ENCODE measurements around the gene SACS.
A peak's percentile ranks its signal among the peaks of the same experiment; 100 is the strongest.

SACS gene

DNA sequence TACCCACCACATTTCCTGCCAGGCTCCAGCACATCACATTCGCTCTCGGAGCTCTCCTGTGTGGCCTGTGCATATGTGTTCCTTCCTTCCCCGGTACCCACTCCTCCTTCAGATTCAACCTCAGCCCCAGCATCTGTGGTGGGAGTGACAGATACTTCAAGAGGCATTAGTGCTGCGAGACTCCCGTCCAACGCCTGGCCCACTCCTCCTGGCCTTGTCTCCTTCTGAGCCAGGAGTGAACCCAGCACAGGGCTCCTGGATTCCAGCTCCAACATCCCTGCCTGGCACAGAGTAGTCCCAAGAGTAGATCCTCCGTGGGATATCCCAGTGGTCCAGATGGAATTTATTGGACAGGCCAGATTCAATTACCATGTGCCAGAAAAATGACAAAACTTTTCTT, 55.9 kb downstream of the SACS start:
- no peak for DNase-seq (ENCODE audit: low read depth)
- no peak overlapping the region for H3K4me3 ChIP-seq (ENCODE audit: low read depth, low read length)

DNA sequence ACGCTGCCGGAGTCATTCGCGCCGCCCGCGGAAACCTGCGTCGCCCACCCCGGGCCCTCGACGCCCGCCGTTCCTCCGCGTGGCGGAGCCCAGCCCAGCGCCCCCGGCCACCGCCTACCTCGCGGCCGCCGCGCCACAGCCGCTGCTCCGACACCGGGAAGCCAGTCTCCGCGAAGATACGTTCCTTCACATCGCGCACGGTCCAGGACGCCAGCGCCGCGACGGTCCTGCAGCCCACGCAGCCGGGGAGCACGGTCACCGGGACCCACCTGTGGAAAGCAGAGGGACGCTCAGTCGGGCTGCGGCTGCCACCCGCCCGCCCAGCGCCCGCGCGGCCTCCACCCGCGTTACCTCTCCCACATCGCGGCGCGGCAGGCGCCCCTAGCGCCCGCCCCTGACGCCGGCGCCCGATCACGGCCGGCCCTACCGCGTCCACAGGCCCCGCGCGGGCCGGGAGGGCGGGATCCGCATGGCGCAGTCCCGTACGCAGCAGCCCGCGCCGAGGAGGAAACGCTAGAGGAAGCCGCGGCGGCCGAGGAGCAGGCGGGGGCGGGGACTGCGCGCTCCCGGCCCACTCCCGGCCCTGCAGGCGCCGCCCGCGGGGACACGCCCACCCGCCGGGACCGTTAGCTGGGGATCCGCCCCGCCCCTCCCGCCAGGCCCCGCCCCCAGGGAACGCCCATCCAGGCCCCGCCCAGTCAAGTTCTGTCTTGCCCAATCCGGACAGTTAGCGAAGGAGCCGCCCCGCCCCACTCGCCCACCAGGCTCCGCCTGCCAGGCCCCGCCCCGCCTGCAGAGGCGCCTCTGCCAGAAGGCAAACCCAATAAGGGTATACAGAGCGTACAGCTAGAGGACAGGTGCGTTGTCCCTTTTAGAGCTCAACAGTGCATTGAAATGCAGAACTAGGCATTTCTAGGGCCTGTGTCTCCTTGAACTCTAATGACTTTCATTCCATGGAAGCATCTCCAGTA, 58.2 kb downstream of the SACS start:
- H3K4me3 ChIP-seq (ENCODE audit: low read depth, low read length): peak overlapping the region; percentile 79
- peak; percentile 85 for DNase-seq (ENCODE audit: low read depth)

DNA sequence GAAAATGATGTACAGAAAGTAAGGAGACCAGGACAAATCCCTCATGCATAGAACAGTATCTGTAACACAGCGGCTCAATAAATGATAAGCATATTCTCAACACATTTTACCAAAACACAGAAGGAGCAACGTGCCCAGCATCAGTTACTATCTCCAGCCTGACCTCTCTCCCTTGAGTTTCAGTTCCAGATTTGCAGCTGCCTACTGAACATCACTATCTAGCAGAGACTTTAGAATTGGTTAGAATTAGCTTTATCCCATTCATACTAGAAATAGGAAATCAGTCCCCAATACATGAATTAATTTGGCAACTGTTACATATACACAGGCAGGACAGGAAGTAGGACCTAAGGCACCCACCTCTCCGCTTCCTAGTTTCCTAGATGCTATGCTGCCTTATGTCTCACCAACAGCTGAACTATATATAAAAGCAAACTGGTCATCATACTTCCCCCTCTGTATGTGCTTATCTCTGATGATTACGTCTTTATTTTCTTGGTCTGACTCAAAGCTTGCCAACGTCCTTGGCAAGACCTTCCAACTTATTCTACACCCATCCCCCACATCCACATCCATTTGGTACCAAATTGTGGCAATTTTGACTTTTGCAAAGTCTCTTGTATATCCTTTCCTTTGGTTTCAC, 61.1 kb downstream of the SACS start:
- DNase-seq (ENCODE audit: low read depth): no peak
- H3K4me3 ChIP-seq (ENCODE audit: low read depth, low read length): no peak overlapping the region

DNA sequence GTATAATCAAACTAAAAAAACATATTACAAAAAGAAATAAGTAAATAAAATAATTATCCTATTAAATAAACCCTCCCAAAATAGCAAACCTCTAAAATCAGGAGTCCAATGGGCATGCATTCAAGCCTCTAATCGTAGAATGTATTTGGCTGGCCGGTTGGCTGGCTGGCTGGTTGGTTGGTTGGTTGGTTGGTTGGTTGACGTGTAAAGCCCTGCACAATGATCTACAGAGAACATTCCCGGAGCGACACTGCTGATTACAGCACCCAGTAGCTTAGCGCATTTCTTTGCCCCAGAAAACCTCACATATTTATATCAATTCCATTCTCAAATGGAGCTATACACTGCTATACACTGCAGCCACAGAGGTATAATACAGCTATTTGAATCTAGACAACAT, 65.6 kb downstream of the SACS start:
- no peak overlapping the region for H3K4me3 ChIP-seq (ENCODE audit: low read depth, low read length)
- no peak for DNase-seq (ENCODE audit: low read depth)

DNA sequence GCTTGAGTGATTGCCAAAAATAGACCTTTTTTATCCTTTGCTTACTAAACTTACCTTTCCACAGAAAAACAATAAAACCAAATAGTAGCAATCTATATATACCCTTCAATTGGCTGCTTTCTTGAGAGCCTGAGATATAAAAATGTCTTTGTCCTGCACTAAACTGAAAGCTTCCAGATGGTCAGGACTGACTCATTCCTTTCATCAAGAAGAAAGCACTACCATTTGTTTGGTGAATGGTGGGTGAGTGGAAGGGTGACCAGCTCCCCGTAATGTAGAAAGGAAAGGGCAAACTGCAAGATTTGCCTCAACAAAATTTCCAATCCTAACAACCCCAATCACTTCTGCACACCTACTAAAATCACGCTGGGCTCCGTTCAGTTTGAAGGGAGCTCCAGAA, 67.8 kb downstream of the SACS start:
- DNase-seq (ENCODE audit: low read depth): no peak

DNA sequence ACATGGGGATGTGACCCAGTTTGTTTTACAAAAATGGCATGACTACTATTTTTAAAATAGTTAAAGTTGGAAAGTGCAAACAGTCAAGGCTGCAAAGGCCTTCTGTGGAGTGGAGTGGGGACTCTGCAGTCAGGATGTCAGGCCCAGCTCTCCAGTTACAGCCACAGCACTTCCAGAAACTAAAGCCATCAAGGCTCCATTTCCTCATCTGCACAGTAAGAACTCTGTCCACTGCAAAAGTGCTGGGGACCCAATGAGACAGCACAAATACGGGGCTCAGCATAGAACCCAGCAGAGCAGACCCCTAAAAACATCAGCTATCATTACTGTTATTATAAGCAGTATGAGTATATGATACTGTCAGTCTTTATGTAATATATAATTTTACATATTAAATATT, 73.6 kb downstream of the SACS start:
- no peak for DNase-seq (ENCODE audit: low read depth)
- no peak overlapping the region for H3K4me3 ChIP-seq (ENCODE audit: low read depth, low read length)

More for the DNA sequence above, 67.8 kb downstream of the SACS start:
- no peak overlapping the region for H3K4me3 ChIP-seq (ENCODE audit: low read depth, low read length)

DNA sequence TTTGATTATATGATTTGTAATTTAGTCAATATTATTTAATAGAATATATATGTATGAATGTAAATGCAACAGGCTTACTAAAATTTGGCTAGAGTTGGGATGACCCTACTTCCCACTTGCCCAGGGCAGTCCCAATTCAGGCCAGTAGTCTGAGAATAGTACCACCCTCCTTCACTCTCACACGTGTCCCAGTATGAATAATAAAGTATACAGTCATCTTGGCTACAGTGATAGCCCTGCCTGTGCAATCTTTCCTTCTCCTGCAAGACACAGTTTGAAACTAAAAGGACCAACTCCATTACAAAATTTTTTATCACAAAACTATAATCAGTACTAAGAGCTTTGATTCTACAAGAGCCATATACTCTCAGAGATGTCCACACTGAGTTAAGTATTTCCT, 76.2 kb downstream of the SACS start:
- no peak overlapping the region for H3K4me3 ChIP-seq (ENCODE audit: low read depth, low read length)

DNA sequence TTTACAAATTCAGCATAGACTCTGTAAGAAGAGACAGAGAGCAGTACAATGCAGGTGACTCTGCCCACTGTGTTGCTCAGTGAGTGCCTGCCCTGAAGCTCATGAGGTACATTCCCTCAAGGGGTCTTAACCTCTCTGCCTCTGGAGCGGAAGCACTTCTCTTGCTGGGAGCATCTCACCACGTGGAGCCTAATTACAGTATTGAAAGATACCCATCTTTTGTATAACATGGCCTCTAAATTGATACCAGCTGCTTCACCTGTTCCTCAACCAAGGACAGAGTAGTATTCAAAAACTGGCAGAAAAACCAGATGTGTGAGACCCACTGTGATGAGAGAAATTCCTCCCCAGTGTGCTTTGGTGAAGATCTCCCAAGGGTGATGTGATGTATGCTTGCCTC, 77.1 kb downstream of the SACS start:
- no peak for DNase-seq (ENCODE audit: low read depth)
- H3K4me3 ChIP-seq (ENCODE audit: low read depth, low read length): no peak overlapping the region

More for the DNA sequence above, 76.2 kb downstream of the SACS start:
- no peak for DNase-seq (ENCODE audit: low read depth)

DNA sequence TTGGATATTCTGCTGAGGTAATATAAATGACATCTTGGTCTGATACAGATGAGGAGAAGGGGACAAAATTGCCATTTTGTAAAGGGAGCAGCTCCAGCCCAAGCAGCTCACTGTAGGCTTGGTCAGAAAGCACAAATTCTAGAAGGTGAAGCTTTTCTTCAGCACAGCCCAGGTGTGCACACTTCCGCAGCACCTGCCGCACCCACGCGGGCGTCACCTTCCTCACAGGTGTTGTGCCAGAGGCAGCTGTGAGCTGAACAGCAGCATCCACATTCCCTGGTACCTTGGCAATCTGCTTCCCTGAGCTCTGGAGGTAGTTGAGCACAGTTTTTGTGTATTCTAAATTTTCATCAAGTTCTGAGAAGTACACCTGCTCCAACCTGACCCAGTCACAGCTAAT, 79.0 kb downstream of the SACS start:
- DNase-seq (ENCODE audit: low read depth): no peak
- H3K4me3 ChIP-seq (ENCODE audit: low read depth, low read length): no peak overlapping the region

DNA sequence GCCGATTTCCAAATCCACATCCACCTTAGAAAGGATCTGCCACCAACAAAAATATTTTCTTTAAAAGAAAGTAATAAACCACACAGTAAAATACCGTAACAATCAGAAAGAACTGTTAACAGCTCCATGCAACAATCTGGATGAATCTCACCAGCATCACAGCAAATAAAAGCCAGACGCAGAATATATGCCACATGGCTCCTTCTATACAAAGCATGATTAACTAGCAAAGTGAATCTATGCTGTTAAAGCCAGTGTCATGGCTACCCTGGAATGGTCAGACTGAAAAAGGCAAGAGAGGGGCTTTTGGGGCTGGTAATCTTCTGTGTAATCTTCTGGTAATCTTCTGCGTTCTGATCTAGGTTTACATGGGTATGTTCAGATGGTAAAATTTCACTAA, 81.3 kb downstream of the SACS start:
- no peak for DNase-seq (ENCODE audit: low read depth)
- H3K4me3 ChIP-seq (ENCODE audit: low read depth, low read length): no peak overlapping the region

DNA sequence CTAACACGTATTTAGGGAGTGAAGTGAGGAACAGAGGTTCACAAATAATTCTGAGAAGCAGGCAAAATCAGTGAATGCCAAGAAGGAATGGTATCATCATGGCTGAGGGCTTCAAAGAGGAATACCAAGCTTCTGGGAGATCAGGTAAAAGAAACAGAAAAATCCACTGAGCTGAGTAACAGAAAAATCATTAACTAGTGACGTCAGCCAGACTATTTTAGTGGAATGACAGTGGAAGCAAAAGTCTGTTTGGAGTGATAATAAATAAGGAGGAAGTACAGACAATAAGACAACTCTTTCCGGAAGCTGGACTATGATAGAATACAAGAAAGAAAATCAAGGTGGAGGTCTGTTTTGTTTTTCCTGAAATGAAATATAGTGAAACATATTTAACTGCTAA, 83.5 kb downstream of the SACS start:
- DNase-seq (ENCODE audit: low read depth): no peak
- H3K4me3 ChIP-seq (ENCODE audit: low read depth, low read length): no peak overlapping the region

DNA sequence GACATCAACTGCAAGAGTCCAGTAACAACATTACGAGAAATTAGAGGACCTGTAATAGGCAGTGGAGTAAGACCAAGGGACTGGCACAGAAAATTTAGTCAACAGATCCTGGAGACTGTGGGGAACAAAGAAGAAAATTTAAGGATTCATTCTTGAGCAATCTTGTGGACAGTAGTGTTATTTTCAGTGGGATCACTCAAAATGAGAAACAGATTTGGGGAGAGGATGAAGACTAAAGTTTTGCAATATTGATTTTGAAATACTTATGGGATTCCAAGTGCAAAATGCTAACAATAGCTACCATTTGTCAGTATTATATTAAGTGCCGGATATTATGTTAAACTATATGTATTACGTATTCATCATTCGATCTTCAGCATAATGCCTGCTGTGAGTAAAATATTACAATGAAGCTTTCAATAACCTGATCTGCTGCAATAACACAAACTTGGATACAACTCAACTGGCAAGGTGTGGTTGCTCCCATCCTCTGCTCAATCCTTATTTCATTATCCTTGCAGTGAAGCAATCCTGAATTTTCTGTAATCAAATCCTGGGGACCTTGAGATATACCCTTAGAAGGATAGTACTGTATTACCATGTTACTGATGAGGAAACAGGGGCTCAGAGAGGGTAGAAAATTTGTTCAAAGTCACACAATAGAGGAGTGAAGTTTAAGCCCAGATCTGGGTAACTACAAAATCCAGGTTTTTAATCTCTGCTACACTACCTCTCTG, 84.2 kb downstream of the SACS start:
- H3K4me3 ChIP-seq (ENCODE audit: low read depth, low read length): no peak overlapping the region

DNA sequence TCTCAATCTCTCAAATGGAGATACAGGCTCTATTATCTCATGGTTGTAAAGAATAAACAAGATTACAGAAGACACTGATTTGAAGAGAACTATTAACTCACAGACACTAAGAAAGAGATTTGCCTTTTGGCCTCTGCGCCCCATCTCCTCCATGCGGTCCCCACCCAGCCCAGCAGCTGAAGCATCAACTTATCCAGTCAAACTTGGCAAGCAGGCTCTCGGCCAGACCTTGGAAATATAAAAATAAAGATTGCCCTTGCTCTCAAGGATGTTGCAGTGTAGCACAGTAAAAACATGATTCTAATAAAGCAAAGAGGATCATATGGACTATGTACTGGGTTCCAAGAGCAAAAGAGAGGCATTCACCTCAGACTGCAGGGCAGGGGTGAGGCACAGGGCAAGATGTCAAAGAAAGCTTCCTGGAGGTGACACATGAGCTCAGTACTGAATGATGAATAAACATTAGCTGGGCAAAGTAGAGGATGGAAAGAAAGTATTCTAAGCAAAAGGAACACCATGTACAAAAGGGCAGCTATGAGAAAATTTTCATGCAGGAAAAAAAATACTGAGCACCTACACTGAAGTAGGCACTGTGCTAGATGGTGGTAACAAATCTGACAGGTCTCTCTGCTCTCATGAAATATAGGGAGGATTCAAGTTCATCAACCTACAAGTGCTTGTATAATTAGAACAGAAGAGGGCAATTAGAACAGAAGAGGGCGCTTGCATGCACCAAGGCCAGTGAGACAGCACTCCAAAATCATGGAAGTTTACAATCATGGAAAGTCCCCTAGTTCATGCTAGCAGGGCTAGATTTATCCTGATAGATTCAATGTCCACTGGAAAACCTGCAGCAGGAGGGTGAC, 85.0 kb downstream of the SACS start:
- no peak for DNase-seq (ENCODE audit: low read depth)

More for the DNA sequence above, 84.2 kb downstream of the SACS start:
- peak; percentile 21 for DNase-seq (ENCODE audit: low read depth)

DNA sequence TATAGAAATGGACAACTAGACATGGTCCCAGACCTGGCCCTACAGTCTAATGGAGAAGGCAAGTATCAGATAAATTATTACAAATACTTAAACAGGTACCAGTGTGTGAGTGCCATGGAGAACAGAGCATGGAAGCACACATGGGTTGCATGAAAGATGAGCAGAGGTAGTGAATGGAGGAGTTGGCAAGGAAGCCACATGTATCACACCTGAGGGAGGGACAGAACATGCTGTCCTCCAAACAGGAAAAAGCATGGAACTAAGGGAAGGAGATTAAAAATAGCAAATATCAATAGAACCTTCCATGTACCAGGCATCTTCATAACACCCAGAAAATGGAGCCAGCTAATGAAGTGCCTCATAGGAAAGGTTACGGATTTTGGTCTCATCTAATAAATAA, 85.9 kb downstream of the SACS start:
- H3K4me3 ChIP-seq (ENCODE audit: low read depth, low read length): no peak overlapping the region
- DNase-seq (ENCODE audit: low read depth): no peak

More for the DNA sequence above, 85.0 kb downstream of the SACS start:
- H3K4me3 ChIP-seq (ENCODE audit: low read depth, low read length): no peak overlapping the region

DNA sequence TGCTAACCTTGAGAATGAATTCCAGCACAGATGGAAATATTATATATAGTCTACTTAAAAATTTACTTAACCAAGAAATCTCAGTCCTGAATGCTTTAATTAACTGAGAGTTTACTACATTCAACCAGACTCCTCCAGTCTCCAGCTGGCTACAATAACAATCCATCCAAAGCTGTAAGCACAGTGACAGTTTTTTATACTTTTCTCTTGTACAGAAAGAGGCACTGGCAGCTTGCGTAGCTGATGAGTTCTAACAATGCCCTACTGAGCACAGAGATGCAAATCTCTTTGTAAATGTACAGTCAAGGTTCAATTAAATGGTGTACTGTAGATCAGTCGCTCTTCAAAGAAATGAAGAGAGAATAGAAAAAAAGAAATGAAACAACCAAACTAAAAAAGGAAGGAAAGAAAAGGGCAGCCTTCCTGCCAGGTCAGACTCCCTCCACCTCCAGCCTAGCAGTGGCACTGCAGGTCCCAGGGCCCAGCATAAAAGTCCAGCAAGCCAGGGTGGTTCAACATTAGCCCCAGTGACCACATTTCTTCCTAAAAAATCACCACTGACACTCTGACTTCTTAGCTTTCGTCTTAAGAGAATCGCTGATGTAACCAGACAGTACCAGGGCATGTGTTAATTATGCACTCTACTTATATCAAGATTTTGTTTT, 88.4 kb downstream of the SACS start:
- no peak for DNase-seq (ENCODE audit: low read depth)

DNA sequence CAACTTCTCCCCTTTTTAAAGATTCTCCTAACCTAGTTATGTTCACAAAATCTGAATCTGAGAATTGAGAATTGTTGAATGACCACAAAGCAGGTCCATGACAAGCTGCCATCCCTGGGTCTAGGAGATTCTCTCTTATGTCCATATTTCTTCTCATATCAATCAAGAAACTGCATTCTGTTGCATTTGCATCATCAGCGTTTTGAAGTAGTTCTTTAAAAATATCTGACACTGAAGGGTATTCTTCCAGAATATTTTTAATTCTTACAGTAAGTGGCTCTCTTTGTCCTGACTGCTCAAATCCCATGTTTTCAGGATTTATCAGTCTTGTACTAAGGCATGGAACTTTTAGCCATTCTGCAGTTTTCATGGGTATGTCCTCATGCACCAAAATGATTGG, 94.3 kb downstream of the SACS start:
- DNase-seq (ENCODE audit: low read depth): no peak
- H3K4me3 ChIP-seq (ENCODE audit: low read depth, low read length): no peak overlapping the region

More for the DNA sequence above, 88.4 kb downstream of the SACS start:
- no peak overlapping the region for H3K4me3 ChIP-seq (ENCODE audit: low read depth, low read length)

DNA sequence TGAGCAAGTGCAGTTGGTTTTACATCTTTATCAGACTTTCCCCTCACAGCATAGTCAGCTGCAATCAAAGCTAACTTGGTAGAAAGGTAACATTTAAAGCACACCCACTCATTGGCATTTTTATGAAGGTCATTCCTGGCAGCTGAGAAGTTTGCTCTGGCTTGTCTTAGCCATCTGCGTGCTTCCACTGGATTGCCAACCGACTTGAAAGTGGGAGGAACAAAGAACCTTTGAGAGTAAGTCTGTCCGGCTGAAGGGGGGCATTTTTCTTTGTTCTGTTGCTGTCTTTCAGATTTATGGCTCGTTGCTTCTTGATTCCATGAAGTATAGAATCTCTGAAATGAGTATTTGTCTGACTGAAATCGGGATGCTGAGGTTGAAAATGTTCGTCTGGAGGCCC, 103.1 kb downstream of the SACS start:
- H3K4me3 ChIP-seq (ENCODE audit: low read depth, low read length): no peak overlapping the region
- no peak for DNase-seq (ENCODE audit: low read depth)

DNA sequence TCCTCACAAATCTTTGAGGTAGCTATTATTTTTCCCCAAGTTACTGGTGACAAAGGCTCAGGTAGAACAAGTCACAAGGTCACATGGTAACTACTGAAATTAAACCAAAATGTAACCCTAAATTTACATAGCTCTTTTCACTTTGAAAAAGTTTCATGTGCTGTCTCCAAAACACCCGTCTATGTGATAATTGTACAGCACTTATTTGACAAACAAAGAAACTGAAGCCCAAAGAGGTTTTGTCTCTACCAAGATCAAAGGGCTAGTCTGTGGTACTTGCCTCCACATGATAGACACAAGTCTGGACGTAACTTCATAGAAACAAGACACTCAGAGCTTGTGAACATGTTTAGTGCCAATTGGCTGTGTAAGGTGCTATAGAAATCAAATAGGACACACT, 108.3 kb downstream of the SACS start:
- DNase-seq (ENCODE audit: low read depth): no peak
- H3K4me3 ChIP-seq (ENCODE audit: low read depth, low read length): no peak overlapping the region

Data from skeletal muscle cell (primary cell).